GM13977 (cell line): ENCODE measurements around the gene UNC50.
A peak's percentile ranks its signal among the peaks of the same experiment; 100 is the strongest.

ENCODE experiments used
- DNase-seq: peaks from one replicate; pipeline ENCODE4 v3.0.0; 2012; ENCODE audit warnings: low spot score
- in situ Hi-C: fragments of 300-500 bp; cut with MboI; formaldehyde crosslinking; loops from one replicate; pipeline ENCODE4 v1.12.0; 2022; ENCODE audit warnings: low sequenced_read_pairs, low pct_unique_long_range_greater_than_20kb, mixed read lengths, inconsistent platforms; ENCODE audit not compliant: unreplicated experiment
- TF ChIP-seq, protein P1 (sequence below): IDR thresholded peaks from 2 replicates; pipeline ENCODE4 v1.5.1; 2012; ENCODE audit warnings: mild to moderate bottlenecking, control low read depth; ENCODE audit not compliant: insufficient read depth; ENCODE audit errors: extremely low read depth, missing control alignments

The UNC50 gene, protein sequence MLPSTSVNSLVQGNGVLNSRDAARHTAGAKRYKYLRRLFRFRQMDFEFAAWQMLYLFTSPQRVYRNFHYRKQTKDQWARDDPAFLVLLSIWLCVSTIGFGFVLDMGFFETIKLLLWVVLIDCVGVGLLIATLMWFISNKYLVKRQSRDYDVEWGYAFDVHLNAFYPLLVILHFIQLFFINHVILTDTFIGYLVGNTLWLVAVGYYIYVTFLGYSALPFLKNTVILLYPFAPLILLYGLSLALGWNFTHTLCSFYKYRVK

DNA sequence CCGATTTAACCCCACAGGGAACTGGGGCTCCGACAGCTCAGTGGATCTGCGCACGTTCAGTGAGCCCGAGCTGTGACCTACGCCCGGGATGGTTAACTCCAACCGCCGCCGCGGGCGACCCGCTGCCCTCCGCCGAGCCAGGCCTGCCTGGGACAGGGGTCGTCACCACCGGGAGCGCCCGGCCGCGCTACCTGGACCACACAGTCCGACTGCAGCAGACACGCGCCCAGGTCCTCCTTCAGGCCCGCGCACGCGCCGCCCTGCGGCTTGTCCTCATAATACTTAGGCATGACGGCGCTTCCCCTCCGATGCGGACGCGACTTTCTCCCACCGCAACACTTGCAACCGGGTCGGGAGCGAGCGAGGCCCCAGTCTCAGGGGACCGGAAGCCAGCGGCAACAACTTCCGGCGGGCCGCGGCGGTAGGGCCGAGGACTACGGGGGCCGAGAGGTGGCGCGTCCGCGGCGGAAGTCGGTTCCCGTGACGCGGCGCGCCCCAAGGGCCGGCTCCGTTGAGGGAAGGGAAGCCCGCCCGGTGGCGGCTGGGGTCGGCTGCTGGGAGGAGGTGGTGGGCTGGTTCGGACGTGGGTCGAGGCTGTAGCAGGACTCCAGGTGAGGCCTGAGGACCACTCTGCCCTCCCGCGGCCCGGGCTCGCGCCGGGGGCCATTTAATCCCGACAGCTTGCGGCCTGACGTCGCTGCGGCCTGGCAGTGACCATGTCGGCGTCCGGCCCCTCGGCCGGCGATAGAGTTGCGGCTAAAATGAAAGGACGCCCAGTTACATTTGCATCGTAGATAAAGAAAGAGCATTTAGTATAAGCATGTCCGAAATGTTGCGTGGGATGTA is at the start of gene UNC50, which contains the start of gene COA5:
TSS of gene UNC50 (plus strand) at position 474 of the 846 bp plus-strand sequence. CDS start 1,171 bp downstream, outside the sequence.
TSS of gene COA5 (minus strand) at position 397 of the 846 bp plus-strand sequence. CDS start at position 290, 107 bp downstream.
- TF ChIP-seq, protein P1, sequence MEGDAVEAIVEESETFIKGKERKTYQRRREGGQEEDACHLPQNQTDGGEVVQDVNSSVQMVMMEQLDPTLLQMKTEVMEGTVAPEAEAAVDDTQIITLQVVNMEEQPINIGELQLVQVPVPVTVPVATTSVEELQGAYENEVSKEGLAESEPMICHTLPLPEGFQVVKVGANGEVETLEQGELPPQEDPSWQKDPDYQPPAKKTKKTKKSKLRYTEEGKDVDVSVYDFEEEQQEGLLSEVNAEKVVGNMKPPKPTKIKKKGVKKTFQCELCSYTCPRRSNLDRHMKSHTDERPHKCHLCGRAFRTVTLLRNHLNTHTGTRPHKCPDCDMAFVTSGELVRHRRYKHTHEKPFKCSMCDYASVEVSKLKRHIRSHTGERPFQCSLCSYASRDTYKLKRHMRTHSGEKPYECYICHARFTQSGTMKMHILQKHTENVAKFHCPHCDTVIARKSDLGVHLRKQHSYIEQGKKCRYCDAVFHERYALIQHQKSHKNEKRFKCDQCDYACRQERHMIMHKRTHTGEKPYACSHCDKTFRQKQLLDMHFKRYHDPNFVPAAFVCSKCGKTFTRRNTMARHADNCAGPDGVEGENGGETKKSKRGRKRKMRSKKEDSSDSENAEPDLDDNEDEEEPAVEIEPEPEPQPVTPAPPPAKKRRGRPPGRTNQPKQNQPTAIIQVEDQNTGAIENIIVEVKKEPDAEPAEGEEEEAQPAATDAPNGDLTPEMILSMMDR = peak; percentile 7
- DNase-seq = peak; percentile 98
- in situ Hi-C loops = no loop called here

DNA sequence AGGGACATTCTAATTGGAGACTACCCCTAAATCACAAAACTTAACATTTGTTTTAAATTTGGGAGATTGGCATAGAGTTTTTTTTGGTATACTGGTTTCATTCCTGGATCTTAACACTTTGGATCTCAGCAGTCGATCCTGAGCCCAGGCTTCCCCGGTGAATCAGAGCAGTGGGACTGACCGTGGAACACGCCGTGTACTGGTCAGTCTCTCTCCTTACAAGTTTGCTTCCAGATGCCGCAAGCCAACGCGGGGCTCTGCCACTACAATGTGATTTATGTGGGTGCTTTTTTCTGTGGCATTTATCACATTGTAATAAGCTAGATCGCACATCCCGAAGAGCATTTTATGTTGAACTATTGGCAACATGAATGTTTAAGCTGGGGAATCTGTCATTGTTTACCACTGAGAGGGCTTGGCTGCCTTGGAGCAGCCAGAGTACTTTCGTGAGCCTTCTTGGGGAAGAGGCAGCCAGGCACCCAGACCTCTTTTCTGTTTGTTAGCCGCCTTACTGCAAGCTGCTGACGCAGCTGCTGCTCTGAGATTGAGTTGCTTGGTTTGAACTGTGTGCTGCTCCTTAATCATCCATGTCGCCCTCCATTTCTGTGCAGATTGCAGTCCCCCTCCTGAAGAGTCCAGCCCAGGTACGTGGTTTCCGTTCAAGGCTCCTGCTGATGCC is 49.4 kb upstream of the UNC50 start:
- DNase-seq = no peak
- in situ Hi-C loops = no loop called here
- TF ChIP-seq, protein P1 = no peak

DNA sequence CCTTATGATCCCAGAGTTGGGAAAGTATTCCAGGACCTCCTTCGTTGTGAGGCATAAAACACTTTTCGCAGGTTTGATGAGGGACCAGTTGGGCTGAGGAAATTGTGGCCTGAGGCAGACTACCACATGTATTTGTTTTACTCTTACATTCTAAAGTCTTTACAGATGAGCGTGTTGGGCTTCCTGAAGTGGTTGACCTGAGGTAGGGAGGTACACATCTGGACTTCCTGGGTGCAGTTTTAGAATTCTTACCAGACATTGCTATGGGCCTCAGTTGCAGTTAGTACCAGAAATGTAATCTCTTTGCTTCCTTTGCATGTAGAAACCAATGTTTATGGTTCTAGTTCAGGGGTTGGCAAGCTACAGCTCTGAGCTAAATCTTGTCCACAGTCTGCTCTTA is 48.8 kb upstream of the UNC50 start:
- DNase-seq = no peak
- in situ Hi-C loops = no loop called here
- TF ChIP-seq, protein P1 = no peak

DNA sequence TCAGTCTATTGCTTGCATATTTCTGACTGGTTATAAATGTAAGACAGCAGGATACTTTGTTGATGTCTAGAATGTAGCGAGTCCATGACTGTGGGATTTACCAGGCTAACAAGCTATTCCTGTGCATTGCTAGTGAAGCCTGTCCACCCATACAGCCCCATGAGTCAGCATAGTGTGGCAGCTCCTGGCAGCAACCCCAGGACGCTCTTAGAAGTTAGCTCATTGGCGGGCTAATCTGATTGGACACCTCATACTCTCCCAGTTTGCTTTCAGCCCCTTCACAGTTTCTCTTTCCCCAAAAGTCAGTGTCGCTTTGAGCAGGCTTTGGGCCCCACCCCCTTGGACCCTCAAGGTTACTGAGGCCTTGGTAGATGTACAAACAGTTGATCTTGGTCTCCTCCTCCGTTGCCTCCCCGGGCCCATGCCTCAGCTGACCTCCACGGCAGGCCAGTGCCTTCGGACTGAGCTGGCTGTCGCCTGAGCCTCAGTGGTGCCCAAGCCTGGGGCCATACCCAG is 48.1 kb upstream of the UNC50 start:
- no peak for DNase-seq
- TF ChIP-seq, protein P1 = no peak
- in situ Hi-C loops = no loop called here

DNA sequence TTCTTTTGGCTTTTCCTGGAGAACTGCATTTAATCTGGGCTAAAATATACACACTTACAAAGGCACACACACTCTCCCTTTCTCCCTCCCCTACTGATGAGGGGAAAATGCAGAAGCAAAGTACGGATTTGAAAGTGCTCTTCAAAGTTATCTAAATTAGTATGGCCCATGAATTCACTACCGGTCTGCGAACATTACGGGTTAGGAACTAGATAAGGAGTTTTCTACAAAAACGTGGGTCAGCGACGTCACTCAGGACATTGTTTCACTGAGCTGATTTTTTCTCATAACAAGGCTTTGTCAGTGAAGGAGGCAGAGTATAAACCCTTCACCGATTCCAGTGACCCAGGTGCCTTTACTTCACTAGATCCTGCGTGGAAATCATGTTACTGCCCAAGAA is 47.4 kb upstream of the UNC50 start:
- in situ Hi-C loops = no loop called here
- DNase-seq = no peak
- TF ChIP-seq, protein P1 = no peak
